ENCODE results near the gene UNC5CL. TPM values are rescaled to one million over a fixed set of nuclear protein-coding genes. Genes with fewer than 3 reads are reported as not detected.

UNC5CL gene
- polyA plus RNA-seq, 6 donors from 2014 or later = 0.47 to 0.58 (median 0.49) TPM; not detected in 2

DNA sequence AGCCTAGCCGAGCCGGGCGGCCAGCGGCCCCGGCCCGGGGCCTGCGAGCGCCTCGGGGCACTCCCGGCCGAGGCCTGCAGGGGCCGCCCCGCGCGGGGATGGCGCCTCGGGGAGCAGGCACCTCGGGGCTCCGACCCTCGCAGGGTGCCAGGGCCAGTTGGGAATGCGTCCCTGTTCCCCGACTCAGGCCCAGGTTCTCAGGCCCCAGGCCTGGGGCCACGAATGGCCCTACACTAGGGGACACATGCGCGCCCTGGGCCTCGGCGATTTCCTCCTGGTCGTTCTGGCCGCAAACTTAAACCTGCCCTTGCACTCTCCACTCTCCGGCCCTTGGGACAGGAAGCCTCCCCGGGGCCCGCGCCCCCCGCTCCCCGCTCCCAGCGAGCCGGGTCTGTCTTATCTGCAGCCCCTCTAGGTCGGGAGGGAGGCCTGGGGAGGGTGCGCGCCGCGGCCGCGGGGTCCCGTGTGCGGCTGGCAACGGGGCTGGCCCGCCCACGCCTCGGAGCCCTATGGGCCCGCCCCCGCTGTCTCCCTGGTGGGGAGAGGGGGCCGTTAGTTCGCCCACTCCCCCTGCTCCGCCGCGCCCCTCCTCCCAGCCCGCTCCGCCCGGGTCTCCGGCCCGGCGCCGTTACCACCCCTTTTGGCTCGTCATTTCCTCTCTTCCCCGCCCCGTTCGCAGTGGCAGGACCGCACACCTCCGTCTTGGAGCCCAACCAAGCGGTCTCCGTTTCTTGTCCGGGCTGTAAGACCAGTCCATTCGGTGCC lies 34.4 kb upstream of the UNC5CL start:
- H3K9me3 Mint-ChIP-seq = no peaks in the 10 kb centered on the region
- H3K4me3 Mint-ChIP-seq = peak overlapping the region; percentile 92 to 99 (median 98)
- peaks cover 34 to 51% (median 44%) of the 10 kb centered on the region in 3 donors for H3K4me1 Mint-ChIP-seq
- peak; percentile 79 for DNase-seq
- no peaks in the 10 kb centered on the region for H3K36me3 Mint-ChIP-seq
- H3K27ac Mint-ChIP-seq = peak overlapping the region; percentile 97 to 99 (median 98)
- no peaks in the 10 kb centered on the region for H3K27me3 Mint-ChIP-seq
- ATAC-seq (ENCODE audit: low read depth in 2 of 2) = peak; percentile 18 to 26

DNA sequence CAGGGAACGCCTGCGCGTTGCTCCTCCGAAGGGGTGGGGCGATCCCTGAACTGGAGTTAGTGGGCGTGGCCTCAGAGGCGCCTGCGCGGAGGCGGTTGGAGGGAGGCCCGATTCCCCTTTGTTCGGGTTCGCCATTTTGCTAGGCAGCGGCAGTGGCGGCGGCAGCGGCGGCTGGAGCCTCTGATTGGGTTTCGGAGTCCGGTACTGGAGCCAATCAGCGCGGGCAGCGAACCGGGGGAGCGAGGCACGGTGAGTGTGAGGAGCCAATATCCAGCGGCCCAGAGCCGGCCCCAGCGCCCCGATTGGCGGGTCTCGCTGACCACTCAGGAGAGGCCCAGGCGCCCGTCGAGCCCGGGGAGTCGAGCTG lies 33.8 kb upstream of the UNC5CL start, which contains the start of gene NFYA:
Gene NFYA (plus strand): TSS at position 139 of the 367 bp plus-strand sequence. CDS start 6,116 bp downstream, outside the sequence.
- ATAC-seq (ENCODE audit: low read depth in 2 of 2) = peak; percentile 64 to 66
- Mint-ChIP-seq H3K27ac (peak within 1 kb of the TSS; percentile 97 to 99 (median 98)), H3K27me3 (no peaks in the 10 kb centered on the region), H3K4me3 (peak within 1 kb of the TSS; percentile 92 to 99 (median 98)), H3K36me3 (peaks cover 0 to 2% of the 10 kb centered on the region in 2 donors), H3K9me3 (no peaks in the 10 kb centered on the region), H3K4me1 (peaks cover 34 to 51% (median 44%) of the 10 kb centered on the region in 3 donors)
- peak; percentile 100 for DNase-seq

DNA sequence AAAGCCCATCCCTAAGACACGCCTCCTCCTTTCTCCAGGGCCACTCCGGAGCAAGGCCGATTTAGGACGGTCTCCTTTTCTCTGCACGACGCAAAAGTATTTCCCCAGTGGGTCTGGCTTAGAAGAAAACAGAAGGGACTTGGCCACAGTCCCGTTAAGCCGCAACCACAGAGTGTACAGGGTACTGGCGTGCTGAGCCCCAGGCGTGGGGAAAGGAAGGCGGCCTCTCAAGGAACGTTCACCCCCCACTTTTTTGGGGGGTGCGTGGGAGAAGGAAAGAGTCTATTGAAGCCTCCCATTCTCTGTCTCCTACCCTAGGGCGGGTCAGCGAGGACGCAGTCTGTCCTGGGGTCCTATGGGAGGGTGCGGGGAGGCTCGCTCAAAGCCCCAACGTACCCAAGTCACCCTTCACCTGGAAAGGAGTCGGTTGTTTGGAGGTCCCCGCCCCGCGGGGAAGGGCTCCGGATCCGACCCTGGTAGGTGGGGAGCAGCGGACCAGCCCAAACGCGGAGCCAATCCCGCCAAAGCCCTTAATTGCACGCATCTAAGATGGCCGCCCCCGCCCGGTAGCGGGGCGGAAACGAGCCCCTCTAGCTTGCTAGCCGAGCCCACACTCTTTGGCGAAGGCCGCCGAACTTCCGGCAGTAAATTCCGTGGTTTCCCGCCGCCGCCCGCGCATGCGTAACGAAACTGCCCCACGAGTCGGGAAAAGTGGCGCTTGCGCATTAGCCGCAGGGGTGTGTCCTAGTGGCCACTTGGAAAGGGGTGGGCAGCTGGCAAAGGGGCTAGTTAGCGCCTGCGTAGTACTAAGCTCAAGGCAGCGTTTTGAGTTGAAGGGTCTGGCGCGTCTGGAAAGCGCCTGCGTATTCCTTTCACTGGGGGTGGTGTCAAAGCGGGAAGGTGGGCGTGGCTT lies 33.2 kb upstream of the UNC5CL start, which contains the start of gene OARD1:
Gene OARD1 (minus strand): TSS at position 434 of the 913 bp plus-strand sequence. CDS start 722 bp downstream, outside the sequence.
- DNase-seq (peak; percentile 99), ATAC-seq (ENCODE audit: low read depth in 2 of 2) (peak; percentile 68 to 74)
- Mint-ChIP-seq H3K9me3 (no peaks in the 10 kb centered on the region), H3K4me1 (peaks cover 32 to 51% (median 44%) of the 10 kb centered on the region in 3 donors), H3K36me3 (peaks cover 0 to 9% of the 10 kb centered on the region in 2 donors), H3K27me3 (no peaks in the 10 kb centered on the region), H3K4me3 (peak within 1 kb of the TSS; percentile 91 to 99 (median 98)), H3K27ac (peak within 1 kb of the TSS; percentile 97 to 98 (median 98))

DNA sequence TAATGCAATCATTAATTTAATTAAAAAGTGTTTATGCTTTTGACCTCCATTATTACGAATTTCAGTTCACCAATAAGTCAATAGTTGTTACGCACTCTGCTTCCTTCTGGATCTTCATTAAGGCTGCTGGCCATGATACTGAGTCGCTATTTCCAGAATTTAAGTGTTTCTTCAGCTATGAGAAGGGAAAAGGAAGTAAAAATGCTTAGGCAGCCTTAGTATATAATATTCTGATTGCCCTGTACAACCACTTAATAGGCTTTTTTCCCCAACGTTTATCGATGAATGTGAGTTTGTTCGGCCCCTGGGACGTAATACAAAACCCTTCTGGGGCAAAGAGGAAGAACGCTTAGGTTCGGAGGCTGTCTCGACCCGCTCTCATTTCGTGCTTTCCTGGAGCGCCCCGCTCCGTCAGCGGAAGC lies 32.5 kb upstream of the UNC5CL start:
- ATAC-seq (ENCODE audit: low read depth in 2 of 2) (peak; percentile 6 to 11), DNase-seq (no peak)
- H3K9me3 Mint-ChIP-seq = no peaks in the 10 kb centered on the region
- H3K27me3 Mint-ChIP-seq = no peaks in the 10 kb centered on the region
- peak overlapping the region; percentile 97 to 98 (median 98) for H3K27ac Mint-ChIP-seq
- peak overlapping the region; percentile 91 to 99 (median 98) for H3K4me3 Mint-ChIP-seq
- peaks cover 4 to 15% of the 10 kb centered on the region in 2 donors for H3K36me3 Mint-ChIP-seq
- H3K4me1 Mint-ChIP-seq = peaks cover 36 to 54% (median 50%) of the 10 kb centered on the region in 3 donors

DNA sequence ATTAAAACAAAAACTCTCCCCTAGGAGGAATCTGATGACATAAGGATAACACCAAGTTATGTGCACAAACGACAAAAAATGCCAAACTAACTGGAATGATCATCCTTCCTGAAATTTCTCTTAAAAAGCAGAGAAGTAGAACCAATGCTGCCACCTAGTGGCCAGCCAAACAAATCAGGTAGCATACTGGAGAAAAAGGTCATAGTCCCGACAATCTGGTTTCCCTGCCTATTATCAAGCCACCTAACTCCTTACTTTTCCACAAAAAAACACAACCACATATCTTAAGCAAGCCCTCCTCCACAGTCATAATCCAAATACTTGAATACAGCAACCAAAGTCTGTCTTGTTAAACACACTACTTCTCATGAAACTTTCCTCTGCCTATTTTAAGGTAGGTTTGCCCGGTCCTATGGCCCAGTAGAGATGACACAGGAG lies 27.9 kb upstream of the UNC5CL start:
- H3K36me3 Mint-ChIP-seq = peaks cover 10 to 17% of the 10 kb centered on the region in 2 donors
- no peak for ATAC-seq (ENCODE audit: low read depth in 2 of 2)
- H3K27me3 Mint-ChIP-seq = no peaks in the 10 kb centered on the region
- H3K4me1 Mint-ChIP-seq = peaks cover 15 to 26% (median 23%) of the 10 kb centered on the region in 3 donors
- H3K9me3 Mint-ChIP-seq = no peaks in the 10 kb centered on the region
- DNase-seq = peak; percentile 50
- H3K4me3 Mint-ChIP-seq = peak overlapping the region in 2 of 8 donors; percentile 14 to 60
- H3K27ac Mint-ChIP-seq = peak overlapping the region in 2 of 6 donors; percentile 71 to 79

DNA sequence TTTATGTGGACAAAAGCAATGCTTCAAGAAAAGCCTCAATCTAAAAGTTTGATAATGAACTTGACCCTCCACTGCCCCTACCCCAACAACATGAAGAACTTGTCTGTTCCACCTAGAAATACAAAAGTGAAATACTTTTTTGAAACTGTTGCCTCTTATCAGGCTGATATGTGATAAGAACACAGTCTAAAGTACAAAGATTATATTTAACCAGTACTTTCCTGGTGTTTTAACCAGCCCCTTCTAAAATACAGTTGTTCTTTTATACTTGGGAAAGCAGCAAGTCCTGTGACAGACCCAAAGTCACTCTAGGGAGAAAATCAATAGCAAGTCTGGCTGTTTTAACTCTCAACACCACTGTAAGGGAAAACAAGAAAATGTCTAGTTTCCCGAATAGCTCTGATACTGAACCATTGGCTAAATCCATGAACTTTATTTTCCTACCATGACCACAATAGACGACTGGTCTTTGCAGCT lies 26.6 kb upstream of the UNC5CL start:
- no peaks in the 10 kb centered on the region for H3K9me3 Mint-ChIP-seq
- no peaks in the 10 kb centered on the region for H3K27me3 Mint-ChIP-seq
- no peak overlapping the region for H3K27ac Mint-ChIP-seq
- no peak overlapping the region for H3K4me3 Mint-ChIP-seq
- peaks cover 8 to 15% (median 10%) of the 10 kb centered on the region in 3 donors for H3K4me1 Mint-ChIP-seq
- peaks cover 10 to 17% of the 10 kb centered on the region in 2 donors for H3K36me3 Mint-ChIP-seq
- ATAC-seq (ENCODE audit: low read depth in 2 of 2) (no peak), DNase-seq (no peak)

DNA sequence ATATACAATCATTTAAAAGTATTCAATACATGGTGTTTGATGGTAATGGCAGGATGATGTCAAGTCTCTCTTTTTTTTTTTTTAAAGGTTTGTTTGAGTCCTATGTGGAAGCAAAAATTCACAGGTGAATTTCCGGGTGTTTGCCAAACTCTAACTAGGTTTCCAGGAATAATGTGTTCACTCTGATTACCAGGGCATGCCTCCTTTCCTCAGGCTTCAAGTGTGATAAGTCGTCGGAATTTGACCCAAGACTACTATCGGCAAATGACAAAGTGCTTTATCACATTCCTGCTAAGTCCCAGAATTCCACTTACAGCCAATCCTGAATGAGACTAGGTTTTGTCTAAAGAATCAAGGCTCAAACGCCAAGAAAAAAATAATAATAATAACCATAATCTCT lies 25.8 kb upstream of the UNC5CL start:
- DNase-seq (no peak), ATAC-seq (ENCODE audit: low read depth in 2 of 2) (no peak)
- Mint-ChIP-seq H3K4me3 (no peak overlapping the region), H3K9me3 (no peaks in the 10 kb centered on the region), H3K36me3 (peaks cover 10 to 17% of the 10 kb centered on the region in 2 donors), H3K4me1 (peaks cover 6 to 11% (median 8%) of the 10 kb centered on the region in 3 donors), H3K27me3 (no peaks in the 10 kb centered on the region), H3K27ac (no peak overlapping the region)

- H3K27me3 Mint-ChIP-seq = no peaks in the 10 kb centered on the region
- H3K27ac Mint-ChIP-seq = no peak overlapping the region
- peaks cover 6 to 8% (median 6%) of the 10 kb centered on the region in 3 donors for H3K4me1 Mint-ChIP-seq
- H3K36me3 Mint-ChIP-seq = peaks cover 10 to 17% of the 10 kb centered on the region in 2 donors
- H3K4me3 Mint-ChIP-seq = no peak overlapping the region
- ATAC-seq (ENCODE audit: low read depth in 2 of 2) (no peak), DNase-seq (no peak)
- H3K9me3 Mint-ChIP-seq = no peaks in the 10 kb centered on the region
Observed at GRCh38 chr6:41063884-41064285, 24.9 kb upstream of the UNC5CL start.

- no peaks in the 10 kb centered on the region for H3K27me3 Mint-ChIP-seq
- H3K9me3 Mint-ChIP-seq = no peaks in the 10 kb centered on the region
- H3K27ac Mint-ChIP-seq = no peak overlapping the region
- ATAC-seq (ENCODE audit: low read depth in 2 of 2) = no peak
- peaks cover 5 to 6% (median 6%) of the 10 kb centered on the region in 3 donors for H3K4me1 Mint-ChIP-seq
- H3K4me3 Mint-ChIP-seq = no peak overlapping the region
- H3K36me3 Mint-ChIP-seq = peaks cover 7 to 10% of the 10 kb centered on the region in 2 donors
- DNase-seq = no peak
Observed at GRCh38 chr6:41062056-41062455, 23.0 kb upstream of the UNC5CL start.

- Mint-ChIP-seq H3K27me3 (no peaks in the 10 kb centered on the region), H3K4me1 (no peaks in the 10 kb centered on the region), H3K4me3 (no peak overlapping the region), H3K36me3 (peaks cover 0 to 7% of the 10 kb centered on the region in 2 donors), H3K9me3 (no peaks in the 10 kb centered on the region), H3K27ac (no peak overlapping the region)
- no peak for DNase-seq
- no peak for ATAC-seq (ENCODE audit: low read depth in 2 of 2)
Observed at GRCh38 chr6:41061196-41061726, 22.2 kb upstream of the UNC5CL start.

- H3K27ac Mint-ChIP-seq = peak overlapping the region in 2 of 6 donors; percentile 3 to 42
Observed at GRCh38 chr6:41059556-41059955, 20.5 kb upstream of the UNC5CL start.

DNA sequence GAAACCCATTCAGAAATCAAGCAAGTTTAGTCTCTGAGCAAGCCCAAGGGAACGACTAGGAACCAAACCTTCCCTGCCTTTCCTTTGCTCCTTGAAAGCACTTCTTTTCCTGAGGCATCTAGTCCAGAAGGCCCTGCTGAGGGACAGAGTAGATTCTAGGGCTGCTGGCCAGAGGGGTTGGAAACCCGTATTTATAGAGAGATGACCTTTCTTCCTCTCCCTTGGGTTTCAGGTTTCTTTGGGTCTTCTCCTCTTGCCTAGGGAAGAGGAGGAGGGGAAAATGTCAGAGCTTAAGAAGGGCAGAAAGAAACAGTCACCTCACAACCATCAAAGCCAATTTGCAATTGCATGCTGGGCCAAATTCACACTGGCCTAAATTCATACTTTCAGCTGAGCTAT lies 19.8 kb upstream of the UNC5CL start:
- ATAC-seq (ENCODE audit: low read depth in 2 of 2) (no peak), DNase-seq (no peak)
- no peak overlapping the region for H3K27ac Mint-ChIP-seq
- H3K4me3 Mint-ChIP-seq = no peak overlapping the region
- no peaks in the 10 kb centered on the region for H3K9me3 Mint-ChIP-seq
- H3K4me1 Mint-ChIP-seq = peaks cover 0 to 6% (median 0%) of the 10 kb centered on the region in 3 donors
- peaks cover 0 to 7% of the 10 kb centered on the region in 2 donors for H3K36me3 Mint-ChIP-seq
- H3K27me3 Mint-ChIP-seq = no peaks in the 10 kb centered on the region

More at GRCh38 chr6:41059556-41059955, 20.5 kb upstream of the UNC5CL start:
- no peaks in the 10 kb centered on the region for H3K9me3 Mint-ChIP-seq
- no peaks in the 10 kb centered on the region for H3K27me3 Mint-ChIP-seq
- peaks cover 0 to 6% (median 0%) of the 10 kb centered on the region in 3 donors for H3K4me1 Mint-ChIP-seq
- H3K4me3 Mint-ChIP-seq = no peak overlapping the region
- H3K36me3 Mint-ChIP-seq = peaks cover 0 to 7% of the 10 kb centered on the region in 2 donors
- DNase-seq (no peak), ATAC-seq (ENCODE audit: low read depth in 2 of 2) (no peak)
